Measurements from ENCODE around the gene SNX9.
"Not testable (repeated sequence)": the region's sequence is repeated elsewhere in the genome, so short reads cannot be mapped to it uniquely, and the experiment has no call there.

The SNX9 gene

DNA sequence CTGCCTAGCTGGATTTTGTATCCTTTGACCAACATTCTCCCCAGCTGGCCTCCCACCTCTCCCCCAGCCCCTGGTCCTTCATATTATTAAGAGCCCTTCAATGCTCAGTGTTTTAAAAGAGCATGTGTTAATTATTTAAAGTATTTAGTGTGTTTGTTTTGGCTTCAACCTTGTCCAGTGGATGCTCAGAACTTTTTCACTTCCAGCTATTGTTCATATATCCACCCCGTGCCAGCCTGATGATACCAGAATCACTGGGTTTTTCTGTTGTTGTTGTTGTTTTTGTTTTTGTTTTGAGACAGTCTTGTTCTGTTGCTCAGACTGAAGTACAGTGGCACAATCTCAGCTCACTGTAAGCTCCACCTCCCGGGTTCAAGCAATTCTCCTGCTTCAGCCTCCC is 30.4 kb upstream of the SNX9 start:
- no peaks in the 10 kb centered on the region for H3K79me1 ChIP-seq (ENCODE audit: low read depth, low read length)
- no peak overlapping the region for H3K9ac ChIP-seq (ENCODE audit: low read depth, low read length, poor library complexity)
- no peak overlapping the region for H4K8ac ChIP-seq (ENCODE audit: low read depth, low read length)
- no peak overlapping the region for H3K4ac ChIP-seq (ENCODE audit: low read length)
- no peaks in the 10 kb centered on the region for H3K36me3 ChIP-seq (replicated peaks in 1 of 2; ENCODE audit: control insufficient read depth in 2 of 2, insufficient read depth in 2 of 2, low read length in 2 of 2)
- WGBS, 2 donors (ENCODE audit: extremely low coverage in 2 of 2, insufficient read length in 2 of 2, insufficient replicate concordance in 1 of 2), result no CpG with 5 or more reads among the region's 2 CpGs
- H3K14ac ChIP-seq (ENCODE audit: low read length), result no peak overlapping the region
- H3K18ac ChIP-seq (ENCODE audit: low read length), result no peak overlapping the region
- no peak overlapping the region for H2BK120ac ChIP-seq (ENCODE audit: low read depth, low read length)
- H2BK15ac ChIP-seq (ENCODE audit: low read length), result no peak overlapping the region
- H2AK5ac ChIP-seq (ENCODE audit: low read depth, low read length), result no peak overlapping the region
- no peak overlapping the region for H3K4me3 ChIP-seq (ENCODE audit: low read length in 2 of 2)
- H2BK12ac ChIP-seq (ENCODE audit: low read length), result no peak overlapping the region
- no peak for DNase-seq (ENCODE audit: low spot score)
- no peak overlapping the region for H2AFZ ChIP-seq (ENCODE audit: low read length)
- H3K4me2 ChIP-seq (ENCODE audit: insufficient read depth, low read length, poor library complexity, severe bottlenecking), result no peak overlapping the region
- no peak overlapping the region for H3K23ac ChIP-seq (ENCODE audit: low read depth, low read length, poor library complexity)
- H3K27me3 ChIP-seq (ENCODE audit: control insufficient read depth in 3 of 3, insufficient read depth in 3 of 3, low read depth in 1 of 3, low read length in 3 of 3), result no peaks in the 10 kb centered on the region
- H3K4me1 ChIP-seq (ENCODE audit: control insufficient read depth in 2 of 2, insufficient read depth in 1 of 2, low read depth in 1 of 2, low read length in 2 of 2), result no peaks in the 10 kb centered on the region
- H2BK5ac ChIP-seq (ENCODE audit: low read length), result no peak overlapping the region
- H3K27ac ChIP-seq (replicated peaks; ENCODE audit: low read length), result no peak overlapping the region
- H3K9me3 ChIP-seq (replicated peaks in 1 of 2; ENCODE audit: control insufficient read depth in 2 of 2, insufficient read depth in 1 of 2, low read depth in 1 of 2, low read length in 2 of 2), result peaks cover 0 to 2% of the 10 kb centered on the region in 2 donors
- H4K91ac ChIP-seq (ENCODE audit: low read depth, low read length, poor library complexity), result no peak overlapping the region

DNA sequence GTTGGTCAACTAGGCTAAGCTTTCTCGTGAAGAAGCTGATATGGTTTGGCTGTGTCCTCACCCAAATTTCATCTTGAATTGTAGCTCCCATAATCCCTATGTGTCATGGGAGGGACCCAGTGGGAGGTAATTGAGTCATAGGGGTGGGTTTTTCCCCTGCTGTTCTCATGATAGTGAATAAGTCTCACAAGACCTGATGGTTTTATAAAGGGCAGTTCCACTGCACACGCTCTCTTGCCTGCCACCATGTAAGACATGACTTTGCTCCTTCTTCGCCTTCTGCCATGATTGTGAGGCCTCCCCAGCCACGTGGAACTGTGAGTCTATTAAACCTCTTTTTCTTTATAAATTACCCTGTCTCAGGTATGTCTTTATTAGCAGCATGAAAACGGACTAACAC is 29.0 kb upstream of the SNX9 start:
- WGBS, 2 donors (ENCODE audit: extremely low coverage in 2 of 2, insufficient read length in 2 of 2, insufficient replicate concordance in 1 of 2), result no CpG with 5 or more reads among the region's 5 CpGs

DNA sequence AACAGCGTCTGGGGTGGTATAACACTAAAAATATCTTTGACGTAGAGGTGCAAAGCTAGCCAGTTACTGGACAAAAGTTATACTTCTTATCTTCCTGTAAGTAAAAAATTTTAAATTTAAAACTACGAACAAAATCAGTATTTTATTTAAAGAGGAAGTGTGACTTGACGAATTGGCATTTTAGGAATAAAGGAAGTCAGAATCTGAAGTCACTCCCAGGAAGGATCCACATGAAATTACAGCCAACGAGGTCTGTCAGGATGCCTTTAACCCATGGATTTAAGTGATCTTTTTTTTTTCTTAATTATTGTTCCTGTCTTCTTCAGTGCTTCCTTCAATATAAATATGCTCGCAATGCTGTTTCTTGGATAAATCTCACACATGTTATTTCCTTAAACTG is 27.2 kb upstream of the SNX9 start:
- H3K36me3 ChIP-seq (replicated peaks in 1 of 2; ENCODE audit: control insufficient read depth in 2 of 2, insufficient read depth in 2 of 2, low read length in 2 of 2), result no peaks in the 10 kb centered on the region
- no peak overlapping the region for H3K18ac ChIP-seq (ENCODE audit: low read length)
- no peak overlapping the region for H2AK5ac ChIP-seq (ENCODE audit: low read depth, low read length)
- no peak overlapping the region for H2BK5ac ChIP-seq (ENCODE audit: low read length)
- no peak overlapping the region for H2BK12ac ChIP-seq (ENCODE audit: low read length)
- H3K4ac ChIP-seq (ENCODE audit: low read length), result no peak overlapping the region
- no peak overlapping the region for H3K14ac ChIP-seq (ENCODE audit: low read length)
- H3K9ac ChIP-seq (ENCODE audit: low read depth, low read length, poor library complexity), result no peak overlapping the region
- H3K27ac ChIP-seq (replicated peaks; ENCODE audit: low read length), result no peak overlapping the region
- H2BK15ac ChIP-seq (ENCODE audit: low read length), result no peak overlapping the region
- no peaks in the 10 kb centered on the region for H3K4me1 ChIP-seq (ENCODE audit: control insufficient read depth in 2 of 2, insufficient read depth in 1 of 2, low read depth in 1 of 2, low read length in 2 of 2)
- H2AFZ ChIP-seq (ENCODE audit: low read length), result no peak overlapping the region
- DNase-seq (ENCODE audit: low spot score), result no peak
- no CpG with 5 or more reads among the region's 6 CpGs for WGBS, 2 donors (ENCODE audit: extremely low coverage in 2 of 2, insufficient read length in 2 of 2, insufficient replicate concordance in 1 of 2)
- no peaks in the 10 kb centered on the region for H3K79me1 ChIP-seq (ENCODE audit: low read depth, low read length)
- H4K91ac ChIP-seq (ENCODE audit: low read depth, low read length, poor library complexity), result no peak overlapping the region
- no peak overlapping the region for H3K4me2 ChIP-seq (ENCODE audit: insufficient read depth, low read length, poor library complexity, severe bottlenecking)
- H3K9me3 ChIP-seq (replicated peaks in 1 of 2; ENCODE audit: control insufficient read depth in 2 of 2, insufficient read depth in 1 of 2, low read depth in 1 of 2, low read length in 2 of 2), result no peaks in the 10 kb centered on the region
- H3K27me3 ChIP-seq (ENCODE audit: control insufficient read depth in 3 of 3, insufficient read depth in 3 of 3, low read depth in 1 of 3, low read length in 3 of 3), result peaks cover 0 to 7% (median 0%) of the 10 kb centered on the region in 3 experiments
- no peak overlapping the region for H3K23ac ChIP-seq (ENCODE audit: low read depth, low read length, poor library complexity)
- H3K4me3 ChIP-seq (ENCODE audit: low read length in 2 of 2), result no peak overlapping the region
- no peak overlapping the region for H4K8ac ChIP-seq (ENCODE audit: low read depth, low read length)
- no peak overlapping the region for H2BK120ac ChIP-seq (ENCODE audit: low read depth, low read length)

More for the DNA sequence above, 29.0 kb upstream of the SNX9 start:
- not testable (repeated sequence) for H3K4me2 ChIP-seq (ENCODE audit: insufficient read depth, low read length, poor library complexity, severe bottlenecking); H3K36me3 ChIP-seq (replicated peaks in 1 of 2; ENCODE audit: control insufficient read depth in 2 of 2, insufficient read depth in 2 of 2, low read length in 2 of 2); H3K27ac ChIP-seq (replicated peaks; ENCODE audit: low read length); DNase-seq (ENCODE audit: low spot score); H2BK12ac ChIP-seq (ENCODE audit: low read length); H3K79me1 ChIP-seq (ENCODE audit: low read depth, low read length); H4K91ac ChIP-seq (ENCODE audit: low read depth, low read length, poor library complexity); H2BK120ac ChIP-seq (ENCODE audit: low read depth, low read length); H2BK5ac ChIP-seq (ENCODE audit: low read length); H3K9ac ChIP-seq (ENCODE audit: low read depth, low read length, poor library complexity); H3K23ac ChIP-seq (ENCODE audit: low read depth, low read length, poor library complexity); H3K18ac ChIP-seq (ENCODE audit: low read length); H3K27me3 ChIP-seq (ENCODE audit: control insufficient read depth in 3 of 3, insufficient read depth in 3 of 3, low read depth in 1 of 3, low read length in 3 of 3); H3K9me3 ChIP-seq (replicated peaks in 1 of 2; ENCODE audit: control insufficient read depth in 2 of 2, insufficient read depth in 1 of 2, low read depth in 1 of 2, low read length in 2 of 2); H4K8ac ChIP-seq (ENCODE audit: low read depth, low read length); H3K4me3 ChIP-seq (ENCODE audit: low read length in 2 of 2); H3K4ac ChIP-seq (ENCODE audit: low read length); H2AFZ ChIP-seq (ENCODE audit: low read length); H3K14ac ChIP-seq (ENCODE audit: low read length); H2AK5ac ChIP-seq (ENCODE audit: low read depth, low read length); H3K4me1 ChIP-seq (ENCODE audit: control insufficient read depth in 2 of 2, insufficient read depth in 1 of 2, low read depth in 1 of 2, low read length in 2 of 2); H2BK15ac ChIP-seq (ENCODE audit: low read length)

DNA sequence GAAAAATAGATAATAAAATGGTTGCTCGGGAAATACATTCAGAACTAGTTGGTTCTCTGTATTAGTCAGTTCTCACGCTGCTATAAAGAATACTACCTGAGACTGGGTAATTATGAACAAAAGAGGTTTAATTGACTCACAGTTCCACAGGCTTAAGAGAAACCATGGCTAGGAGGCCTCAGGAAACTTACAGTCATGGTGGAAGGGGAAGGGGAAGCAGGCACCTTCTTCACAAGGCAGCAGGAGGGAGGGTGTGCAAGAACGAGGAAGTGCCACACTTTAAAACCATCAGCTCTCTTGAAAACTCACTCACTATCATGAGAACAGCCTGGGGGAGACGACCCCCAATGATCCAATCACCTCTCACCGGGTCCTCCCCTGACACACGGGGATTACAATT is 24.2 kb upstream of the SNX9 start:
- Histone ChIP-seq H3K14ac (ENCODE audit: low read length) (no peak overlapping the region), H3K4me1 (ENCODE audit: control insufficient read depth in 2 of 2, insufficient read depth in 1 of 2, low read depth in 1 of 2, low read length in 2 of 2) (no peaks in the 10 kb centered on the region), H2BK5ac (ENCODE audit: low read length) (no peak overlapping the region), H2BK12ac (ENCODE audit: low read length) (no peak overlapping the region), H3K27ac (replicated peaks; ENCODE audit: low read length) (no peak overlapping the region), H3K9me3 (replicated peaks in 1 of 2; ENCODE audit: control insufficient read depth in 2 of 2, insufficient read depth in 1 of 2, low read depth in 1 of 2, low read length in 2 of 2) (no peaks in the 10 kb centered on the region), H3K18ac (ENCODE audit: low read length) (no peak overlapping the region), H2BK120ac (ENCODE audit: low read depth, low read length) (no peak overlapping the region), H3K4ac (ENCODE audit: low read length) (no peak overlapping the region), H3K36me3 (replicated peaks in 1 of 2; ENCODE audit: control insufficient read depth in 2 of 2, insufficient read depth in 2 of 2, low read length in 2 of 2) (no peaks in the 10 kb centered on the region), H4K8ac (ENCODE audit: low read depth, low read length) (no peak overlapping the region), H3K27me3 (ENCODE audit: control insufficient read depth in 3 of 3, insufficient read depth in 3 of 3, low read depth in 1 of 3, low read length in 3 of 3) (peaks cover 0 to 7% (median 0%) of the 10 kb centered on the region in 3 experiments), H2AK5ac (ENCODE audit: low read depth, low read length) (no peak overlapping the region), H3K4me3 (ENCODE audit: low read length in 2 of 2) (no peak overlapping the region), H3K23ac (ENCODE audit: low read depth, low read length, poor library complexity) (no peak overlapping the region), H4K91ac (ENCODE audit: low read depth, low read length, poor library complexity) (no peak overlapping the region), H3K4me2 (ENCODE audit: insufficient read depth, low read length, poor library complexity, severe bottlenecking) (no peak overlapping the region), H2BK15ac (ENCODE audit: low read length) (no peak overlapping the region), H2AFZ (ENCODE audit: low read length) (no peak overlapping the region), H3K9ac (ENCODE audit: low read depth, low read length, poor library complexity) (no peak overlapping the region), H3K79me1 (ENCODE audit: low read depth, low read length) (no peaks in the 10 kb centered on the region)
- DNase-seq (ENCODE audit: low spot score), result no peak
- no CpG with 5 or more reads among the region's 6 CpGs for WGBS, 2 donors (ENCODE audit: extremely low coverage in 2 of 2, insufficient read length in 2 of 2, insufficient replicate concordance in 1 of 2)

All from neuronal stem cell (in vitro differentiated cells).